Stimulated activated CD8-positive, alpha-beta memory T cell treated with anti-CD3 and anti-CD28 coated beads, Interleukin-15, amount 100 ng/mL, for 1 hour (primary cell): ENCODE measurements around the gene POMT2.

Source experiments
- DNase-seq: peaks from one replicate; pipeline ENCODE4 v3.0.0-alpha.2; 2020; ENCODE audit warnings: low read depth

Gene POMT2

GRCh38 chr14:77267937-77268699 lies 52.6 kb downstream of the POMT2 start:
- DNase-seq = no peak

- DNase-seq = no peak
These were observed 54.3 kb downstream of the POMT2 start for GRCh38 chr14:77266336-77266735.

DNA sequence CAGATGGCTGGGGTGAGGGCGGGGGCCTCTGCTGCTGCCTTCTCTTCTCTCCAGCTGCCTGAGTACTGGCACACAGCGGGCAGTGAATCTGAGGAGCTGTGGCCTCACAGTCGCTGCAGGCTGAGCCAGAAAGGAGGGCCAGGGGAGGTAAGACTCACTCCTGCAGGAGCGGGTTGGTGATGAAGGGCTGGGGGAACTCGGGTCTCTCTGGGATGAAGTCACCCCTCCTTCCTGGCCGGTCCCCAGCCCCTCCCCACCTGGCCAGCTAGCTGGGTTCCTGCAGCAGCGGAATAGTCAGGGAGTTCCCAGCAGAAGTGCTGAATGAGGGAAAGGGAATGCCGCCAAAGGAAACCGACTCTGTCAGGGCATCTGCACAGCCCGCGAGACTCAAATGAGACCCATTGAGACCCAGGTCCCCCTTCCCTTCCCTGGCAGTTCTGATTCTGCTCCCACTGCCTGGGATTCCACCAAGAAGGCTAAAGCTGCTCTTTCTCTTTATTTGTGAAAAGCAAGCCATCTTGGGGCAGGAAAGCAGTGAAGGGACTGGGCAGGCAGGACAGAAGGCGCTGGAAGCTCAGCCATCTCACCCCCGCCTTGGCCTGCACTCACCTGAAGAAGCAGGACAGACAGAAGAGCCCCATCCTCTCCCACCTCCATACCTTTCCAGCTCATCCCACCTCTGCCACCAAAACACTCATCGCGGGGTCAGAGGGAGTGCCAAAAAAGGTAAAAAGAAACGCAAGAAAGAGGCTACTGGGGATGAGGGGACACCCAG lies 54.9 kb downstream of the POMT2 start:
- DNase-seq = no peak

GRCh38 chr14:77265187-77265515 lies 55.5 kb downstream of the POMT2 start:
- no peak for DNase-seq

GRCh38 chr14:77264466-77265186 lies 56.1 kb downstream of the POMT2 start:
- no peak for DNase-seq

- no peak for DNase-seq
These were observed 60.1 kb downstream of the POMT2 start for GRCh38 chr14:77260631-77261030.

DNA sequence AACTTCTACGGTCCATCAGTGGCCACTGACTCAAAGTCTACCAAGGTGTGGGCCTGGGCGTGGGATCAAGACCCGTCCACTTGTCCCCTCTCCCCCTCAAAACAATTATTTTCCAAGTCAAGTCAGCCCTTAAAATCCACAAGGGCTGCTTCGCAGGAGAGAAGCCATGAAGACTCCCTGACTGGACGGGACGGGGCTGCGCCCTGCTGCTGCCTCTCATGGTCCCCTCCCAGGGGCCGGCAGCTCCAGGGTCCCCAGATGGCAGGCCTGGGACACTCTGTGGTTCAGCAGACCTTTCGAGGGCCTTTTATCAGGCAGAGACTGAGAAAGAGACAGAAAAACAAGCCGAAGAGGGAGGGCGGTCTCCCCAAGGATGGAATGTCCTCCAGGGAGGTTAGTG lies 60.5 kb downstream of the POMT2 start:
- no peak for DNase-seq

DNA sequence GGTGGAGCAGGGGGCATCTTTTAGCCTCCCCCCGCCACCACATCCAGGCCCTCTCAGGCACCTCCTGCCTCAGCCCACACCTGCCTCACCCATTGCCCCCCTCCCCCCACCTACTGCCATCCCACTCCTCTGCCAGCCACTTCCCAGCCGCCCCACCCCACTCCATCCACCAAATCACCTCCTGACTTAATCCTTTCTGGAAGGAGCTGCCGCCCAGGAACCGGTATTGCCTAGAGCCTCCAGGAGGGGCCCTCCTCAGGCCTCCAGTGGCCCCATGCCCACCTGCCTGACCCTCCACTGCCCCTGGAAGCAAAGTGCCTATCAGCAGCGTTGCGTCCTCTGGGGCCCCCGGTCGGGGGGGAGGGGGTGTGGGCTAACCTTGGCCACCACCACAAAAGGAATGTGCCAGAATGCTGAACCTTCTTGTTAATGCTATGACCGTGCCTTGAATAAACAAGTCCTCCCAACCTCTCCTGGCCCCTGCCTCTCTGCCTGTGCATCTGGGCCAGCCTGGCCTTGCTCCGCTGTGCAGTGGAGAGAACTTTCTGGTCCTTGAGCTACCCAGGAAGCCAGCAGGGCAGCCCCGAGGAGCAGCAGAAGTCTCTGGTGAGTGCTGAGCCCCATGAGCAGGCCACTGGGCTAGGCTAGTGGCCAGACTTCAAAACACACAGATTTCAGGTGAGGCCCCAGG lies 61.5 kb downstream of the POMT2 start:
- no peak for DNase-seq

- DNase-seq = no peak
These were observed 62.1 kb downstream of the POMT2 start for GRCh38 chr14:77258566-77258965.

DNA sequence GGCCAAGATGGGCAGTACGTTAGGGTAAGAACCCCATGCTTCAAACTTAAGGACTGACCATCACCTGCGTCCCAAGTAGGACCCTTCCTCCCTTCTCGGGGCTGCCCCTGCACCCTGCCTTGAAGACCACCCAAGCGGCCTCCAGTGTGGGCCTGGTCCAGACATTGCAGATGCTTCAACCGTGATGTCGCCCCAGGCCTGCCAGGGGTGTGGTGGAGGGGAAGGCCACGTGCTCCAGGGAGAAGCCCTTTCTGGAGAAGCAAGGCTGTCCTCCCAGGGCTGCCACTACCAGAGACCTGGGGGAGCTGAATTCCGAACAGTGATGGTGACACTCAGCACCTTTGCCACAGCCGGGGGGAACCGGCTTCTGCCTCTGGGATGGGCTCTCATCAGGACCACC lies 63.0 kb downstream of the POMT2 start:
- no peak for DNase-seq

GRCh38 chr14:77256694-77257093 lies 64.0 kb downstream of the POMT2 start:
- no peak for DNase-seq

GRCh38 chr14:77253333-77254190 lies 67.1 kb downstream of the POMT2 start:
- DNase-seq = no peak

- DNase-seq = no peak
These were observed 68.8 kb downstream of the POMT2 start for GRCh38 chr14:77251870-77252269.

DNA sequence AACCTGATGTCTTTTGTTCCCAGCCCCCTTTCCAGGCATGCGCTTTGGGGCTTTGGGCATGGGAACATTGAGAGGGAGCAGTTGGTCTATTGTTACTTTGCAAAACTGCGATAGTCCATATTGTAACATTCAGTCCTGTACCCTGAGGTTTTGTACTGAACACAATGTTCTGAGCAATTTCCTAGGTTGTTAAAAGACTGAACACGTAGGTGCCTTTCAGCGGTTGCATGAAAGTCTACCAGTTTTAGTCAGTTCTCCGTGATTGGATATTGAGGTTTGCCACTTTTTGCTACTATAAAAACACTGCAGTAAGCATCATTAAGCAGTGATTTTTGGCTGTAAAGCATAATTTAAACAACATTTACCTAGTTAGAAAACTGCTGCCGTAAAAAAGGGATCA lies 69.8 kb downstream of the POMT2 start:
- no peak for DNase-seq

DNA sequence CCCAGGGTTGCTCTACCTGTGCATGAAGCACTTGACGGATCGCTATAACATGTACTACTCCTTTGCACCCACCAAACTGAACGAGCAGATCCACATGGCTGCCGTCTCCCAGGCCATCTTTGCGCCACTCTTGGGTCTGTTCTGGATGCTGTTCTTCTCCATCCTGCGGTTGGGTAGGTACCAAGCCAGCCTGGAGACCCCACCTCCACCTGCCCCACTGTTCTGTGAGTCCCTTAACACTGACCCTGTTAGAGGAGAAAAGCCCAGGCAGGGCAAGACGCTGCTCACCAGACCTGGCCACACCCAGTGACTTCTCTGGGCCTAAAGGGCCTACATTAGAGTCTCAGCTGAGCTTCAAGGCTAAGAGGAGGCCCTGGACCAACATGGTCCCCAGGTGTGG lies 71.4 kb downstream of the POMT2 start:
- no peak for DNase-seq

- DNase-seq = no peak
These were observed 72.0 kb downstream of the POMT2 start for GRCh38 chr14:77248666-77249065.

DNA sequence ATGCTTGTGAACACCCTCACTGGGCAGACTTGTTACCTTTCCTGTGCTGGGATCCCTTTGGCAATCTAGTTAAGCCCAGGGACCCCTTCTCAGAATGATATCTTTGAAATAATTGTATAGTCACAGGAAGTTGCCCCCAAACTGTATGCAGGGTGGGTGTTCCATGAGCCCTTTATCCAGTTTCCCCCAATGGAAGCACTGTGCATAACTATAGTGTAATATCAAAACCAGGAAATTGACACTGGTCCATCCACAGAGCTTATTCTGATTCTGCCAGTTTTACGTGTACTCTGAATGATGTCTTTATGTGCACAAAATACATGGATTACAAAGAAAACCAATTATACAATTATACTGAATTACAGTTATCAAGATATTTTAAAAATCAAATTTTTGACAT lies 73.9 kb downstream of the POMT2 start:
- no peak for DNase-seq

DNA sequence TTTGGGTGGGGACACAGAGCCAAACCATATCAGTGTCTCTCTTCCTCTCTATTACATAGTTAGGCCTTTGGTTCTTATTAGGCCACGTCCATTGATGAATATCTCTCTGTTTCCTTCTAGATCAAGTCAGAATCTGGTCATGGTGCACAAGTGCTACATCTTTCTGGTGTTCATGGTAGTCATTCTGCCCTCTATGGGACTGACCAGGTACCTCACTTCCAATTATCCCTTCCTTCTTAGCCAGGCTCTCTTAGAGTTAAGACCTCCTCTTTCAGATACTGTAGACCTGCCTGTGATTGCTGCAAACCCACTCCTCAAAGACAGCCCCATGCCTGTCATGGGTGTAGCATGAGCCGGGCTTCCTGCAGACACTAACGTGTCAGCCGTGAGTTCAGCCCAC lies 74.9 kb downstream of the POMT2 start:
- no peak for DNase-seq

DNA sequence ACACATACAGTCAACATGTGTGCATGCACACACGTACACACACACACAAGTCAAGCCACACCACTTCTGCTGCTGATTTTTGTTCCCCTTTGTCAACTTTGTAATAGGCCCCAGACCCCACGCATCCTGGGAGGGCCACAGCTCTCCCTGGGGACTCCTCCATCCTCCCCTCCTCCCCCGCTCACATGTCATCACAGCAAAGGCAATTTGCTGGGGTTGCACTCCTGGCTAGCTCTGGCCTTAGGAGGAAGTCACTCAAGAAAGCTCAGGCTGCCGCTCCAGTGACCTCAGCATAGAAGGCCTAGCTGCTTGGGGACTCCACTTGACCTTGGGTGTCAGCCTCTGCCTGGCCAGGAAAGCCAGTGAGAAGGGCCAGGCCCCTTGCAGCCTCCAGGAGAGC lies 76.8 kb downstream of the POMT2 start:
- DNase-seq = no peak

DNA sequence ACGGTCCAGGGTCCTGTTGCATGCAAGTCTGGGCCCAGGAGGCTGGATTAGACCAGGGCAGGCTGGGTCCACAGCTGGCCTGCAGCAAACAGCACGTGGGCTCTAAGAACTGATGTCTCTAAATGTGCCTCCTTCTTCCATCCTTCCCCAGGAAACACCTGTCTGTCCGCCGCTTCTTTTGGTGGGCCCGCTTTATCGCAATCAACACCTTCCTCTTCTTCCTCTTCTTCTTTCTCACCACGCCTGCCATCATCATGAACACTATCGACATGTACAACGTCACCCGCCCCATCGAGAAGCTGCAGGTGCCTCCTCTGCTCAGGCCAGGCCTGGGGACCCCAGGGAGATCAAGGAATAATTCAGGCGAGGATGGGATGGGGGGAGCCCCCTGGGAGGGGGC lies 77.9 kb downstream of the POMT2 start:
- DNase-seq = no peak

DNA sequence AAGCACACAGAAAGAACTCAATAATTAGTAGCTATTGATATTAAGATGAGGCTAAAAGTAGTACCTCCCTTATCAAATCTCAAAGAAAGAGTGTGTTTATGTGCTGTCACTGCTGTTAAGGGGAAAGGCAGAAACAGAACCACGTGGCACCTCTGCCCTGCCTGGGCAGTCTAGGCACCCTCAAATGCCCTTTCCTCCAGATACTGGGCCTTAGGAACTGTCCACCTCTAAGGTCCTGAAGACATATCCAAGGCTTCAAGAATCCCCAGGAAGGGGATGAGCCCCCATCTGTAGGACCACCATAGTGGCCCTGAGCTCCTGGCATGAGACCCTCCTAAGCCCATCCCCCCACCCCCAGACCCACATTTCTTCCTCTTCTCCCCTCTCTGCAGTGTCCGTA lies 78.7 kb downstream of the POMT2 start:
- no peak for DNase-seq
